NOMO-1 treated with DMSO at 0.1 percent for 48 hours (cell line): Measurements from ENCODE around the gene MAPK4.
"Not testable (repeated sequence)": the region's sequence is repeated elsewhere in the genome, so short reads cannot be mapped to it uniquely, and the experiment has no call there.

Source experiments
- DNase-seq: peaks from one replicate; lab custom pipeline; 2025; ENCODE audit not compliant: unreplicated experiment; lab: John Stamatoyannopoulos, UW

MAPK4 gene

DNA sequence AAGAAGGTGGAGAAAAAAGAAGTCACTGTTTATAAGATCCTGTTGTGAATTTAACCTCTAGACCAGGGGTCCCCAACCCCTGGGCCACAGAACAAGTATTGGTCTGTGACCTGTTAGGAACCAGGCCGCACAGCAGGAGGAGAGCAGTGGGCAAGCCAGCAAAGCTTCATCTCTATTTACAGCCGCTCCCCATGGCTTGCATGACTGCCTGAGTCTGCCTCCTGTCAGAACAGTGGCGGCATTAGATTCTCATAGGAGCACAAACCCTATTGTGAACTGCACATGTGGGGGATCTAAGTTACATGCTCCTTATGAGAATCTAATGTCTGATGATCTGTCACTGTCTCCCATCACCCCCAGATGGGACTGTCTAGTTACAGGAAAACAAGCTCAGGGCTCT, 13.3 kb downstream of the MAPK4 start:
- DNase-seq = not testable (repeated sequence)

DNA sequence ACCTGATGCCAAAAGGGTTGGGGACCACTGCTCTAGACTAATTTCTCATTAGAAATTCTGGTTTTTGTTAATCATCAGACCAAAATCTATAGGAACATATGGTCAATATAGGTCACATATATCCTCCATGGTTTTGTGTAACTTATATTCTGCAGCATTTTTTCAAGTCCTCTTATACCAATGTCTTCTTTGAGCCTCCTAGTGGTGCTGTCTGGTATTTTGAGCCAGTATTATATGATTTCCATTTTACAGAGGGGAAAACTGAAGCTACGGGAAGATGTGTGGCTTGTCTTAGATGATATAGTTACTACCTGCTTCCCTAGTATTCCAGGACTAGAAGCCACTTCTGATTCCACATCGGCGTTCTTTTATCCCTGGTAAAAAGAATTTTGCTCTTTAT, 13.8 kb downstream of the MAPK4 start:
- DNase-seq = no peak

DNA sequence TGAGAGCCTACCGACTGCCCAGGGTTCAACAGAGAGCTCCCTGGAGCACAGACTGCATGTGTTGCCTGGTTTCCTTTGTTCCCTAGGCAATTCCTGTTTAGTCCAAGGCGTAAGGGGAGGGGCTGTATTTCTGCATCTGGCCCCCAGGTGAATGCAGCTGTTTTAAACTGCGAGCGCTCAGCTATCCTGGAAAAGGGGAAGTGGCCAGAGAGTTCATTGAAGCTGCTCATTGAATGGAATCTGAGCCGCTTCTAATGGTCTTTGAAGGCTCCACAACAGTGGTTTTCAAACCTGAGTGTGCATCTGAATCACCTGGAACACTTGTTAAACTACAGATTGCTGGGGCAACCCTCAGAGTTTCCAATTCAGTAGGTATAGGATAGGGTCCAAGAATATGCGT, 18.1 kb downstream of the MAPK4 start:
- no peak for DNase-seq

DNA sequence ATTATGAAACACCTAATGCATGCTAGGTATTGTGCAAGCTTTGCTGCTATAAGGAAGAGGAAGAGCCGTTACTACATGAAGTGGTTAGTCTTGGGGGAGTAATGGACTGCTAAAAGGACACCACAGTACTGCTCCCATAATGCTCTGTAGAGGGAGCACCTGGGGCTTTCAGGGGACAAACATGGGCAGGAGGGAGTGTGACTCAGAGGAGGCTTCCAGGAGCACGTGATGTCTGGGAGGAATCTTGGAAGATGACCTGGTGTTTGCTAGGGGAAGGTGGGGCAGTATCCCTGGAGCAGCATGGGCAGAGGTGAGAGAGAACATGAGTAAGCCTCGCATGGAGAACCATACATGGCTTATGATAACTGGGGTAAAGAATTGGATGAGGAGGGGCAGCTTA, 18.8 kb downstream of the MAPK4 start:
- DNase-seq = no peak

DNA sequence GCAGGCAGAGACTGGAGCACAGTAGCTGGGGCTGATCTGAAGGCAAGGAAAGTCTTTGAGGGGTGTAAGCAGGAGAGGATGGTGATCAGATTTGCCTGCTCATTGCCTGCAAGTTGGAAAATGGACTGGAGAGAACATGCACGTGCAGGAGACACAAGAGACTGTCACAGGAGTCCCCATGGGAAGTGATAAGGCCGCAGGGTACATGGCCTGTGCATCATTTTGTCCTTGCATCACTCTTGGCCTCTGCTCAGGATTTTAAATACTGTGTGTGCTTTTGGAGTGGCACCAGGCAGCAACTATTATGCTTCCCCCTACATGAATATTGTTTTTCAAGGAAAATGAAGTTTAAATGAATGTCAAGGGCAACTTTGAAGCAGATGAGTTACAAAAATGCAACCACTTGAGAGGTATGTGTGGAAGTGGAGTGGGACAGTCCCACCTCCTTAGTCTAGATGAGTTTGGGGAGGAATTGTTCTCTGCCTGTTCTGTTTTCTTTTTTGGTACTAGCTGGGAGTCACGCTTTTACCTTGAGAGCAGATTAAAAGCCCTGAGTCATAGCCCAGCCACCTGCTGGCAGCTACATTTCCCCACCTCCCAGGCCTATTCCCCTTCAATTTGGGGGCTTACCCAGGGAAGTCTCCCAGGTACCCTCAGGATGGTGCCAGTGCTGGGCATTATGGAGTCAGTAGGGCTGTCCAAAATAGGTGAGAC, 19.3 kb downstream of the MAPK4 start:
- DNase-seq = no peak

DNA sequence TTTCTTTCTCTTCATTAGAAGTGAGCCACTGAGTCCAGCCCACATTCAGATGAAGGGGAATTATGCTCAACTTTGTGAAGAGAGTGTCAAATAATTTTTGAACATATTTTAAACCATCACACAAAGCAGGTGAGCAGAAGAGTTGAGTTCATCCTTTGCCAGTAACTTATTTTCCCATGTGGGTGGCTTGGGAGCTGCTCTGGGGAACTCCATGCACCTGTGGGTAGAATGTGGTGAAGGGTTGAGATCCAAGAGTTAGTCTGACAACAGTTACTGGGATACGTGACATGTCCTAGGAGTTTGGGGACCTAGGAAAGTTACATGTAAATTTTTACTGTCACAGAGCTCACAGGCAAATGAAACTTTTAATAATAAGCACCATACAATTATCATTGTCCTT, 21.6 kb downstream of the MAPK4 start:
- no peak for DNase-seq

DNA sequence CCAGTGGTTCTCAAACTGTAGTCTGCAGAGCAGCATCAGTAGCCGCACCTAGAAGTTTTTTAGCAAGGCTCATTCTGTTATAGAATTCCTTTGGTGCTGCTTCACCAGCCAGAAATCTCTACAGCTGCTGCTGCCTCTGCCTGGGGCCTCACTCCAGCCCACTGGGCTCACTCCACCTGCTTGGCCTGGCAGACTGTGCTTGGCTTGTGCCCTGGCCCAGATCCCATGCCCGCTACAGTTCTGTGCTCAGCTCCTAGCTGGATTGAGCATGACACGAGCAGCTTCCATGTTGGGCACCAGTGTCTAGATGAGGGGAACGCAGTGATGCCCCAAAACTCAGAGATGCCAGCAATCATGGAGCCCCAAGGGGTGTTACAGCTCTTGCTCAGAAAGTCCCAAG, 22.6 kb downstream of the MAPK4 start:
- DNase-seq = no peak

DNA sequence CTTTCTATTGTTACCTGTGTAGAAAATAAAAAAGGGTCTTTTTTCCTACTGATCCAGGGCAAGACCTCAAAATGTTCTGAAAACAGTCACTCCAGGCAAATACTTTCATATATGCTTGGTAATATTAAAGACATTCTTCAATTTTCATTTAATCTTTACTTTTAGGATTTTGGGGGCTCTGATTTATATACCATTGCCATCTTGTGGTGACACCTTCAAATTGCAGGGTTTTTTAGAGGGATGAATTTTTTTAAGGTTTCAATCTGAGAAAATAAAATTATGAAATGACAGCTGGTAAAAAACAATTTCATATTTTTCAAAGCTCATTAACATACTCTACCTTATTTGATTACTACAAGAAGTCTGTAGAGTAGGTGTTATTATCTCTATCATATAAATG, 26.8 kb downstream of the MAPK4 start:
- no peak for DNase-seq

DNA sequence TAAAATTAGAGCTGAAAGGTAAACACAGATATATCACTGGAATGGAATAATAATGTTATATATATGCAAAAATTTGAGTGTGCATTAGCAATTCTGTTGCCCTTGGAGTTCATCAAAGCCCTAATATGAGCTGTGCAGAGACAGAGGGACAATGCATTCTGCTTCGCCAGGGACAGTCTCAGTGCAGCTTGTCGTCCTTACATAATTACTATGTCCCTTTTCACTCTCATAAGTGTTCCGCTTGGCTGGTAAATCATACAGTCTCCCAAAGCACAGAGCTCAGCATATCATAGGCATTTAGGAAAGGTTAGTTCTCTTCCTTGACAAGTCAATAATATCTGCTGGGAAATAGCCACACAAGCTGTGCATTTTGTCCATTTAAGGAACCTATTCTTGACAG, 30.7 kb downstream of the MAPK4 start:
- DNase-seq = no peak

DNA sequence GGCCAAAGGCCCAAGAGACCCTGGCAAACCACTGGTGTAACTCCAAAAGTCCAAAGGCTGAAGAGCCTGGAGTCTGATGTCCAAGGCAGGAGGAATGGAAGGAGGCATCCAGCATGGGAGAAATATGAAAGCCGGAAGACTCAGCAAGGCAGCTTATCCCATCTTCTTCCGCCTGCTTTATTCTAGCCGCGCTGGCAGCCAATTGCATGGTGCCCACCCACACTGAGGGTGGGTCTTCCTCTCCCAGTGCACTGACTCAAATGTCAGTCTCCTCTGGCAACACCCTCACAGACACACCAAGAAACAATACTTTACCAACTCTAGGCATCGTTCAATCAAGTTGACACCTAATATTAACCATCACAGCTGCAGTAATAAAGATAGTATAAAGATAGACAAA, 34.1 kb downstream of the MAPK4 start:
- DNase-seq = no peak

DNA sequence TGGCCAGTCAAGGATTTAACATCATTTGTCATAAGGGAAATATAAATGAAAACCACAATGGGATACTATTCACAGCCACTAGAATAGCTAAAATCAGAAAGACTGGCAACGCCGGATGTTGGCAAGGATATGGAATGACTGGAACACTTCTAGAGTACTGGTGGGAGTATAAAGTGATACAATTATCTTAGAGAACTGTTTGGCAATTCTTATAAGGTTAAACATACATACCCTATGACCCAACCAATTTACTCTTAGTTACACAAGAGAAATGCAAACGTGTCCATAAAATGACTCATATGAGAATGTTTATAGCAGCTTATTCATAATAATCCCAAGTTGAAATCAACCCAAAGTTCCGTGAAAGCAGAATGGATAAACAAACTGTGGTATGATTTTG, 35.1 kb downstream of the MAPK4 start:
- no peak for DNase-seq

DNA sequence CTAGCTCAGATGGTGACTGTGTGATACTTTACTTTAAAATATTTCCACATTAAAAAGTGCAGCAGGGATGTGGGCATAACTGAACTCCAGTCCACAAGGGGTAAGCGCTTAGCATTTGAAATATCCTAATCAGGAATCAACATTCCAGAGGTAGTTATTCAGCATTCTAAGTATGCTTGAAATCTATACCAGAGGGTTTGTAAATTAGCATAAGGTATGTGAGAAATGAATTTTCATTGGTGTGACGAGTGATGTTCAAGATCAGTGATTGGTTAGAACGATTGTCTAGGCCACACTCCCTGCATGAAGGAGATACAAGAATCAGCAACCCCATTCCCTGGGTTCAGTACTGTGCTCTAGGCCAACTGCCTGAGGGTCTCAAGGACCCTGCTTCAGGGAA, 42.6 kb downstream of the MAPK4 start:
- no peak for DNase-seq

DNA sequence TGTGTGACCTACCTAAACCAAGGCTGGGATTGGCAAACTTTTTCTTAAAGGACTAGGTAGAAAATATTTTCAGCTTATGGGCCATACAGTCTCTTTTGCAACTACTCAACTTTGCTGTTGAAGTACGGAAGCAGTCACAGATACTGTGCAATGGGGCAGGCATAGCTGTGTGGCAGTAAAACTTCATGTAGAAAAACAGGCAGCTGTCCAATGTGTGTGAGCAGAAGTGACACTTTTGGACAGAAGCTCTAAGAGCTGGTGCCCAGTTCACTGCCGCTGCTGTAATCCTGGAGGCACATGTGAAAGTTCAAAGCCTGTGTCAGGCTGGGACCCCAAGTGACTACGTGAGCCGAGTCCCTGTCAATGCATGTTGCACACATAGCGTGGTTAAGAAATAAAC, 46.7 kb downstream of the MAPK4 start:
- no peak for DNase-seq

DNA sequence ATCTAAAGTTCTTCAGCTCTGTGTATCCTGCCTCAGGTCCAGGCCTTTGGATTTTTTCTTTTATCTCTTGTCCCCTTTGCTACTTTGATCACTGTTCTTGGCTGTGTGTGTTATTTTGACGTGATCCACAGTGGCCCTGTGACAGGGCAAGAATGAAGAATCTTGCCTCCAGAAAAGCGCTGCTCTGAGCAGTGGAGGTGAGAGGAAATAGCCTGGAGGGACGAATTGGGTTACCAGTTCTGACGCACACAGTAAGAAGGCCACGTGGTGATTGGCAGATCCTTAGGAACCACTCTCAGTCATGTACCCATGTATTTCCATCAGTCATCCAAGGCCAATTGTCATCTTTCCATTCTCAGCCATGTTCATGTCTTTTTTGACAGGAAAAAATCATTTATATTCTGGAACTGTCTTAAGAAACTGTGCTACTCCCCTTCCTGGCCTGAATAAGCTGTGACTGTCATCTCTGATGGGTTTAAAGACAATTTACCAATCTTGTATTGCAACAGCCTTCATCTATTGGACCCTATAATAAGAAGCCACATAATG, 47.6 kb downstream of the MAPK4 start:
- no peak for DNase-seq

DNA sequence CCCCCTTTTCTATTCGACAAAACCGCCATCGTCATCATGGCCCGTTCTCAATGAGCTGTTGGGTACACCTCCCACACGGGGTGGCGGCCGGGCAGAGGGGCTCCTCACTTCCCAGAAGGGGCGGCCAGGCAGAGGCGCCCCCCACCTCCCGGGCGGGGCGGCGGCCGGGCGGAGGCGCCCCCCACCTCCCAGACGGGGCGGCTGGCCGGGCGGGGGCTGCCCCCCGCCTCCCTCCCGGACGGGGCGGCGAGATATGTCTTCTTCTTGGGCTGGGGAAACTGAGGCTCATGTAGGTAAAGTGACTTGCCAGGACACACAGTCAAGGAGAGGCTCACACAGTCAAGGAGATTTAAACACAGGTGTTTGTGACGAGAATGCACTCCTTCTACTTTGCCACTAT, 49.3 kb downstream of the MAPK4 start:
- DNase-seq = not testable (repeated sequence)

DNA sequence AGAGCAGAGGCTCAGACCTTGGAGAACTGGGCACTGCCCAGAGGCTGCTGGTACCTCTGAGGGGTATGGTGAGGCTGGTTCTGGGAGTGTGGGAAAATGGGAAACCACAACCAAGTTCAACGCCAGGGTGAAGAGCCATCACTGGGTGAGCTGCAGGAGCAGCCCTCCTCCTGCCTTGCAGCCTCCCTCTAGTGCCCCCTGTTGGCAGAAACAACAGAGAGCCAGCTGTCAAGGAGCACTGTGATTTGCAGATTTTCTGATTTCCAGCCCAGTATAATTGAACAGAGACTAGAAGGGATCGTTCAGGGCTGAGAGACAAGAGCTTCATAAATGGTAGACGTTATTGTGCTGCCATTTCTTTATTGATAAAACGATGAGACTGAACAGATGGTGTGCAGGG, 50.5 kb downstream of the MAPK4 start:
- no peak for DNase-seq

DNA sequence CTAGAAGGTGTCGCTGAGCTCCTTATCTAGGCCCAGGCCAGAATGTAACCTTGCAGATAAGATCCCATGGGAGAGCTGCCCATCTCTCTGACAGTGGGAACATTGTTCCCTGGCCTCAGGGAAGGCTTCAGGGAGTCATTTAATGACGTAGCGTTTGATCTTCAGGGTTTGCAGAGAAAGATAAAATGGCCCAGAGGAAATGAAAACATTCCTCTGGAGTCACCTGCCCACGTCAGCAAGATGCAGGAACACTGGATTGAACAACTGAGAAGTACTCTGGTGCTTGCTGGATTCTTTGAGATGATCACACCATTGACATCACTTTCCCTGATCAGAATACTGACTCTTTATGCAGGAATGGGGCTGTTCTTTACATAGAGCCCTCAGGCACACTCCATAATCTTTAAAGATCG, 51.6 kb downstream of the MAPK4 start:
- no peak for DNase-seq

DNA sequence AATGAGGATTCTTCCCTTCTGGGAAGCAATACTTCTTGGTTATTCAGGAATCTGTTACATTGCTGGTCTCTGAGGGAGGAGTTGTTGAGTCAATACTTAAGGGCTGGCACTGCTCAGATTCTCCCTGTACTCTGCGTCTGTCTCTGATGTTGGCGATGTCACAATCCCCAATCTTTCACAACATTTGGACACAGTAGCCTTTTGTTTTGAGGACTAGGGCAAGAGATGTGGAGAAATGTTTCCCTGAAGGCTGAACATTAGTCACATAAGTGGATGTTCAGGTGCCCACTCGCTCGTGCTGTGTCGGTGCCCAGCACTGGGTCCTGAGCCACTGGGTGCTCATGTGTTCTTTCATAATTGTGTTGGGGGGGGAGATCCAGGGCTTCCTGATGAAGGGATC, 55.0 kb downstream of the MAPK4 start:
- no peak for DNase-seq

DNA sequence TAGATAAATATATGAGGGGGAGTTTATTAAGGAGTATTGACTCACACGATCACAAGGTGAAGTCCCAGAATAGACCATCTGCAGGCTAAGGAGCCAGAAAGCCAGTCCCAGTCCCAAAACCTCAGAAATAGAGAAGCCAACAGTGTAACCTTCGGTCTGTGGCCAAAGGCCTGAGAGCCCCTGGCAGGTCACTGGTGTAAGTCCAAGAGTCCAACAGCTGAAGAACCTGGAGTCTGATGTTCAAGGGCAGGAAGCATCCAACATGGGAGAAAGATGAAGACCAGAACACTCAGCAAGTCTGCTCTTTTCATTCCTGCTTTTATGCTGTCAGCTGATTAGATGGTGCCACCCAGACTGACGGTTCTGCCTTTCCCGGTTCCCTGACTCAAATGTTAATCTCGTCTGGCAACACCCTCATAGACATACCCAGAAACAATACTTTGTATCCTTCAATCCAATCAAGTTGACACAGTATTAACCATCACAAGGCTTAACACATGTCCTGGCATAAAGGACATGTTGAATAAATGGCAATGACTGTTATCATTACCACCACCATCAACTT, 56.7 kb downstream of the MAPK4 start:
- DNase-seq = no peak

DNA sequence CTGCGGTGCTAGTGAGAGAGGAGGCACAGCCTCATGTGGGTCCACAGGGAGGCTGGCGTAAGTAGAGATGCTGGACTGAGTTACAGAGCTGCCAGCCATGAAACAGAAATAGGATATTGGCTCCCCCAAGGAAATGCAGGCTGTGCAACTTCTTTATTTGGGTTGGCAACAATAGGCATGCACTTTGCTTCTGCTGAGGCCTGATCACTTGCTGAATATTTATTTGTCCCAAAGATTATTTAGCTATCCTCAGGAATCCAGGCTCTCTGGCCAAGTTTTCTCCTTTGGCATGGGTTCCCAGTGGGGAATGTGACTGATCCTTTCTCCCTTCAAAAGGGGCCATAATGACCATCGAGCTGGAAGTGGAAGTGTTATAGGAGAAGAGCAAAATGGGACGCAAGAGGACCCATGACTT, 60.0 kb downstream of the MAPK4 start:
- no peak for DNase-seq

DNA sequence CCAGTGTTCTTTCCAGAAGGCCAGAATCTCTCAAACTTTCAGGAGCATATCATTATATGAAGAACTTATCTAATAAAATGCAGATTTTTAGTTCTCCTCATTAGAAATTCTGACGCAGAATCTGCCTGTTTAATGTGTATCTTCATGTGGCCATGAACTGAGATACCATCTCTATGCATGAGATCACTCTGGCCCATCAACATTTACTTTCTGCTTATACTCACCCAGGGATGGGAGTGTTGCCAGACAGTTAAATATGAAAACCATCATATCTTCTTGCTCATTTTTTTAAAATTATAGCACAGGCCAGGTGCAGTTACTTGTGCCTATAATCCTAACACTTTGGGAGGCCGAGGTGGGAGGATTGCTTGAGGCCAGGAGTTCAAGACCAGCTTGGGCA, 60.4 kb downstream of the MAPK4 start:
- DNase-seq = no peak

DNA sequence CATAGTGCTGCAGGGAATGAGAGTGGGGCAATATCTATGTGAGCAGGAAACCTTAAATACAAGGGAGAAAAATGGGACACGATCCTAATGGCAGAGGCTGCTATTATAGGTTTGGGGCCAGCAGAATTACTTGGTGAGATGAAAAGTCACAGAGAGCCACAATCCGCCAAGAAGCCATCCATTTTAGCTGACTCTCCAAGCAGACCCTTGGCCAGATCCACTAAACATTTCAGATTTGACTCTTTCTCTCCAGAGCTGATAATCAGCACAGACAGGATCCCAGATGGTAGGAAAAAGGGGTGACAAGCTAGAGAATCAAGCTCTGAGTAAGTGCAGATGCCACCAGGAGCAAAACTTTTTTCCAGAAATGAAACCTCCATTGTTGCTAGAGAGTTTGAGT, 61.5 kb downstream of the MAPK4 start:
- DNase-seq = no peak

DNA sequence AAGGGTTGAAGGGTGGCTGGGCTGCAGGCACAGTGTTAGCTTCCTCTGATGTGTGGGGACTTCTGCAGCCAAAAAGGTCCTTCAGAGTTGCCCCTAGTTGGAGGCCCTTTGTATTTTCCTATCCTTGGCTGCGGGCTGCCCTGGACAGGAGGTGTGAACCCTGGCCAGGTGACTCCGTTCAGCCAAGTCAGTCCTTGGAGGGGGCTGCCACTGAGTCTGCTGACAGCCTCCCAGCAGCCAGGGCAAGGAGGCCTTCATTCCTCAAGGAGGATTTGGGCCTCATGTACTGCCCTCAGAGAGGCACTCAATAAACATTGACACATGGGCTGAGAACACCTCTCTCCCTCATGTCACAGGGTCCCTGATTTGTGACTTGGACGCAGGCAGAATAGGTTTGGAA, 62.4 kb downstream of the MAPK4 start:
- no peak for DNase-seq
